A673 (cell line): Measurements from ENCODE around the gene SLC50A1.
"Not testable (repeated sequence)": the region's sequence is repeated elsewhere in the genome, so short reads cannot be mapped to it uniquely, and the experiment has no call there.

Experiments used
- CTCF ChIP-seq: fragments of 300-800, 200-600 bp; sonication (generic); conservative IDR thresholded peaks from 2 replicates; pipeline ENCODE4 v1.5.1; 2017; ENCODE audit warnings: low read depth, mild to moderate bottlenecking, antibody characterized with exemption, low read length, moderate library complexity, mixed read lengths
- EZH2 ChIP-seq: fragments of 200-600 bp; sonication (generic); IDR thresholded peaks from 2 replicates; pipeline ENCODE4 v1.6.1; 2017; ENCODE audit warnings: borderline replicate concordance, low read depth, mild to moderate bottlenecking, mixed read lengths, antibody characterized with exemption, low read length; ENCODE audit not compliant: poor library complexity, severe bottlenecking

- not testable (repeated sequence) for TF ChIP-seq CTCF, EZH2
Measured at GRCh38 chr1:155155996-155156643, 20.5 kb downstream of the SLC50A1 start.
